IMR-90 (cell line): Measurements from ENCODE around the gene DNM3. TPM values are rescaled to one million over a fixed set of nuclear protein-coding genes. Genes with fewer than 3 reads are reported as not detected.

Source experiments
- ATAC-seq: fragments of 200-7000 bp; cut with Tn5 transposase; 2 replicates; pipeline ENCODE4 v1.9.1; 2020; ENCODE audit warnings: low read depth, mild to moderate bottlenecking, moderate library complexity
- BruUV-seq: library from RNA; stranded (reverse); fragments of 400-500 nt; replicated peaks from 2 replicates; lab custom pipeline; 2021; lab: Mats Ljungman, UMichigan
- CTCF ChIA-PET: fragments of 300-600 bp; formaldehyde crosslinking; extraction: SDS; loops from one replicate; lab custom pipeline; 2021; ENCODE audit warnings: antibody characterized with exemption; lab: Yijun Ruan, JAX
- POLR2A ChIA-PET: fragments of 300-600 bp; sonication (Branson Sonifier 250); formaldehyde crosslinking; loops from one replicate; lab custom pipeline; 2022; ENCODE audit warnings: antibody characterized with exemption; ENCODE audit not compliant: unreplicated experiment; lab: Charles Lee
- DNase-seq: peaks from one replicate; pipeline ENCODE4 v3.0.0; 2013
- H2AFZ ChIP-seq: replicated peaks from 2 replicates; pipeline ENCODE3; 2013; ENCODE audit warnings: low read length, mild to moderate bottlenecking; ENCODE audit not compliant: poor library complexity
- H2AK5ac ChIP-seq: 2 replicates; pipeline ENCODE4 v1.6.1; 2013; ENCODE audit warnings: low read depth, low read length, inconsistent platforms
- H2AK9ac ChIP-seq: replicated peaks from 2 replicates; pipeline ENCODE3; 2013; ENCODE audit warnings: mild to moderate bottlenecking, low read depth, low read length, moderate library complexity; ENCODE audit not compliant: poor library complexity
- H2BK120ac ChIP-seq: 2 replicates; pipeline ENCODE4 v1.6.1; 2013; ENCODE audit warnings: low read depth, low read length, inconsistent platforms
- H2BK15ac ChIP-seq: 3 replicates; pipeline ENCODE4 v1.6.1; 2013; ENCODE audit warnings: low read depth, low read length, inconsistent platforms
- H2BK20ac ChIP-seq: 2 replicates; pipeline ENCODE4 v1.6.1; 2013; ENCODE audit warnings: low read depth, mild to moderate bottlenecking, inconsistent platforms, low read length, moderate library complexity
- H2BK5ac ChIP-seq: 2 replicates; pipeline ENCODE4 v1.6.1; 2013; ENCODE audit warnings: mild to moderate bottlenecking, low read depth, low read length, inconsistent platforms; ENCODE audit not compliant: poor library complexity, severe bottlenecking
- H3K14ac ChIP-seq: replicated peaks from 2 replicates; pipeline ENCODE4 v1.6.1; 2013; ENCODE audit warnings: low read depth, low read length, inconsistent platforms
- H3K18ac ChIP-seq: 2 replicates; pipeline ENCODE4 v1.6.1; 2013; ENCODE audit warnings: low read depth, low read length, control low read depth
- H3K23ac ChIP-seq: 2 replicates; pipeline ENCODE4 v1.6.1; 2013; ENCODE audit warnings: low read depth, low read length, inconsistent platforms
- H3K27ac ChIP-seq: 2 replicates; pipeline ENCODE4 v1.5.1; 2013; ENCODE audit warnings: mild to moderate bottlenecking, control low read depth, low read length; ENCODE audit not compliant: insufficient read depth
- H3K27me3 ChIP-seq: 2 replicates; pipeline ENCODE4 v1.6.1; 2013; ENCODE audit warnings: low read length; ENCODE audit not compliant: control insufficient read depth, insufficient read depth
- H3K36me3 ChIP-seq: 2 replicates; pipeline ENCODE4 v1.6.1; 2013; ENCODE audit warnings: low read length, mixed read lengths; ENCODE audit not compliant: control insufficient read depth, insufficient read depth
- H3K4ac ChIP-seq: 2 replicates; pipeline ENCODE4 v1.6.1; 2013; ENCODE audit warnings: low read depth, low read length, inconsistent platforms
- H3K4me1 ChIP-seq: 2 replicates; pipeline ENCODE4 v1.6.1; 2013; ENCODE audit warnings: low read length, mixed read lengths; ENCODE audit not compliant: control insufficient read depth, insufficient read depth
- H3K4me2 ChIP-seq: 2 replicates; pipeline ENCODE4 v1.6.1; 2013; ENCODE audit warnings: low read depth, mild to moderate bottlenecking, control low read depth, low read length, moderate library complexity
- H3K4me3 ChIP-seq: 2 replicates; pipeline ENCODE4 v1.5.1; 2013; ENCODE audit warnings: low read depth, mild to moderate bottlenecking, control low read depth, low read length, moderate library complexity; ENCODE audit not compliant: insufficient read depth
- H3K56ac ChIP-seq: 2 replicates; pipeline ENCODE4 v1.6.1; 2013; ENCODE audit warnings: low read length, inconsistent platforms; ENCODE audit not compliant: insufficient read depth; ENCODE audit errors: extremely low read depth
- H3K79me1 ChIP-seq, 2 experiments: 2 replicates each; pipeline ENCODE4 v1.6.1; 2013; ENCODE audit warnings: low read length in 2 of 2, inconsistent platforms in 1 of 2, low read depth in 1 of 2
- H3K9ac ChIP-seq: 2 replicates; pipeline ENCODE4 v1.6.1; 2013; ENCODE audit warnings: low read depth, low read length, control low read depth
- H3K9me1 ChIP-seq: 2 replicates; pipeline ENCODE4 v1.6.1; 2013; ENCODE audit warnings: low read length, inconsistent platforms; ENCODE audit not compliant: insufficient read depth
- H3K9me3 ChIP-seq: 2 replicates; pipeline ENCODE4 v1.6.1; 2013; ENCODE audit warnings: low read length; ENCODE audit not compliant: control insufficient read depth, insufficient read depth
- H4K20me1 ChIP-seq: 2 replicates; pipeline ENCODE4 v1.6.1; 2013; ENCODE audit warnings: low read length, inconsistent platforms; ENCODE audit not compliant: insufficient read depth
- H4K5ac ChIP-seq: 2 replicates; pipeline ENCODE4 v1.6.1; 2013; ENCODE audit warnings: mild to moderate bottlenecking, low read depth, low read length, control low read depth
- H4K8ac ChIP-seq, 2 experiments: 2 replicates each; pipeline ENCODE4 v1.6.1; 2013; ENCODE audit warnings: low read depth in 2 of 2, low read length in 2 of 2, control low read depth in 1 of 2, inconsistent platforms in 1 of 2
- H4K91ac ChIP-seq: 2 replicates; pipeline ENCODE4 v1.6.1; 2013; ENCODE audit warnings: low read depth, low read length, inconsistent platforms; ENCODE audit not compliant: insufficient read depth
- CHD1 ChIP-seq: IDR thresholded peaks from 2 replicates; pipeline ENCODE4 v1.6.1; 2012; ENCODE audit warnings: low read depth, low read length, improper control_type of control experiment
- RFX5 ChIP-seq: IDR thresholded peaks from 2 replicates; pipeline ENCODE4 v1.8.0; 2012; ENCODE audit warnings: low read depth, mild to moderate bottlenecking, low read length, moderate library complexity
- USF2 ChIP-seq: fragments of 150-350 bp; IDR thresholded peaks from 2 replicates; pipeline ENCODE4 v1.6.1; 2017; ENCODE audit warnings: mild to moderate bottlenecking, antibody characterized with exemption, low read length, low read depth
- WGBS, 2 experiments: methylation state at CpG; one replicate each; pipeline versions ENCODE4 v1.1.5 to v1.1.7; 2013; ENCODE audit warnings: missing lambda C conversion rate in 2 of 2; ENCODE audit not compliant: insufficient read length in 1 of 2; ENCODE audit errors: extremely low coverage in 2 of 2; 5-methylcytosine and 5-hydroxymethylcytosine counted together
- dilution Hi-C: fragments of 300-500 bp; cut with HindIII; formaldehyde crosslinking; loops from one replicate; pipeline ENCODE4 v1.14.3; 2018; ENCODE audit warnings: low sequenced_read_pairs; ENCODE audit not compliant: unreplicated experiment
- in situ Hi-C: fragments of 300-500 bp; cut with MboI; formaldehyde crosslinking; loops from 3 replicates; pipeline ENCODE4 v1.14.3; 2019; ENCODE audit warnings: low sequenced_read_pairs, inconsistent platforms, mixed read lengths
- intact Hi-C: fragments of 100-400 bp; cut with micrococcal nuclease; formaldehyde crosslinking; loops from 2 replicates; pipeline ENCODE4 v1.10.0; 2022
- polyA plus RNA-seq, 3 experiments: library from polyadenylated mRNA; depleted of rRNA; stranded (reverse); fragments of >200 nt; gene quantifications; 2 replicates each; pipeline ENCODE4 v1.2.3, GENCODE V29; 2012; ENCODE audit warnings: low replicate concordance in 1 of 3
- total RNA-seq: library from RNA; depleted of rRNA; stranded (reverse); fragments of >200 nt; gene quantifications from 2 replicates; pipeline ENCODE4 v1.2.3, GENCODE V29; 2012

DNM3 gene
- total and polyA plus RNA-seq, 2 of the 4 experiments (the other 2 are of a cell fraction) = 0.36 TPM

DNA sequence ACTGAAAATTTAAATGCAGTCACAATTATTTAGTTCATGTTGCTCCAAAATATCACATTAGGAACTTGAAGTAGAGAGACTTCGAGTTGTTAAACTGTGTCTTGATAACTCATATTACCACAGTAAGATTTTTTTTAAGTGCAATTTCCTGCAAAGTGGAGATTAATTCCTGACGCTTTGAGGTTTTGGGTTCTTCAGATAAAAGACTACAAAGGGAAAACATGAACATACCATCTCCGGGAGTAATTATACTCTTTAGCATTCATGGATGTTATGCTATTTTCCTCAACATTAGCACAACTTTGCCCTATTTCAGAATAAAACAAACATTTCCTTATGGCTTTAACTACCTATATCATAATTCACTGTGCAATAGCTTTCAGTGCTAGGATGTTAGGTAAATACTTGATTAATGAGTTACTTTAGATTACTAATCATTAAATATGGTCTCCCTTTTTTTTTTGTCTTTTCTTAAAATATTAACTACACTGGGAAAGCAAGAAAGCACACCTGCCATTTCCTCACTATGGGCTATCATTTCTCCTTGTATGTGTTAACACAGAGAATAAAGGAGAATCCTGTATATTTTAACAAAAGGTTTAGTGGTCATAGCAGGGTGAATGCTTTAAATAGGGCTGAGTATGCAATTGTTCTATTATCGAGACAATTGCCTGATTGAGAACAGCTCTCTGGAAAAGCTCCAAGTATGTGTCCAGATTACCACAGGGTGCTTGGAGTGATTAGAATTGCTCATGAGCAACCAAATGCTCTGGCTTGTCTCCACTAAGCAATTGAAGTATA is 326.7 kb downstream of the DNM3 start:
- intact Hi-C loops = no loop called here
- Histone ChIP-seq H2BK5ac (no peak overlapping the region), H3K56ac (no peak overlapping the region), H3K27ac (no peak overlapping the region), H4K8ac (no peak overlapping the region), H4K5ac (no peak overlapping the region), H3K79me1 (no peaks in the 10 kb centered on the region), H3K27me3 (no peaks in the 10 kb centered on the region), H3K36me3 (no peaks in the 10 kb centered on the region), H3K4me1 (peaks cover 4% of the 10 kb centered on the region; the same call in 1 of the 2 replicates), H2BK15ac (no peak overlapping the region), H3K9me3 (no peaks in the 10 kb centered on the region), H3K18ac (no peak overlapping the region), H2AK5ac (no peak overlapping the region), H3K23ac (no peak overlapping the region), H2BK20ac (no peak overlapping the region), H3K4ac (no peak overlapping the region), H3K4me2 (no peak overlapping the region), H2AFZ (no peak overlapping the region), H4K20me1 (no peaks in the 10 kb centered on the region), H2AK9ac (no peak overlapping the region), H3K4me3 (no peak overlapping the region), H4K91ac (no peak overlapping the region), H3K14ac (no peak overlapping the region), H2BK120ac (no peak overlapping the region), H3K9me1 (peaks cover 5% of the 10 kb centered on the region; the same call in 1 of the 2 replicates), H3K9ac (no peak overlapping the region)
- dilution Hi-C loops = no loop called here
- in situ Hi-C loops = no loop called here
- no CpG with 5 or more reads among the region's 4 CpGs for WGBS, 2 experiments
- CTCF ChIA-PET = interaction anchor here (0.6 kb wide), 1 partner anchor 11 kb away, joined by 4 read pairs; no protein-coding TSS in a partner anchor
- POLR2A ChIA-PET = no interaction called here
- DNase-seq (peak; percentile 81), ATAC-seq (no peak; the same call in 1 of the 2 replicates)
- TF ChIP-seq CHD1 (no peak), RFX5 (no peak), USF2 (no peak)
- BruUV-seq = no TSS peak
